GM23338 (cell line): ENCODE data around the gene COPS7B. TPM values are rescaled to one million over a fixed set of nuclear protein-coding genes. Genes with fewer than 3 reads are reported as not detected.

ENCODE experiments used
- ATAC-seq: fragments of 200-7000 bp; cut with Tn5 transposase; 3 replicates; pipeline ENCODE4 v1.9.1; 2020
- DNase-seq: peaks from one replicate; pipeline ENCODE4 v3.0.0-alpha.2; 2015; ENCODE audit warnings: low spot score
- H2AFZ ChIP-seq: fragments of 200-600 bp; sonication (generic); 2 replicates; pipeline ENCODE4 v1.8.0; 2016; ENCODE audit warnings: antibody characterized with exemption, mild to moderate bottlenecking, moderate library complexity
- H3F3A ChIP-seq: fragments of 200-600 bp; sonication (generic); replicated peaks from 2 replicates; pipeline ENCODE4 v1.8.0; 2017; ENCODE audit warnings: antibody characterized with exemption, mixed run types, low read depth
- H3K27ac ChIP-seq: fragments of 200-600 bp; sonication (generic); 2 replicates; pipeline ENCODE4 v1.6.1; 2016; ENCODE audit warnings: low read depth
- H3K27me3 ChIP-seq: fragments of 200-600 bp; sonication (generic); 2 replicates; pipeline ENCODE4 v1.8.0; 2016; ENCODE audit warnings: mild to moderate bottlenecking, mixed run types, moderate library complexity; ENCODE audit not compliant: insufficient read depth
- H3K36me3 ChIP-seq: fragments of 200-600 bp; sonication (generic); 2 replicates; pipeline ENCODE4 v1.8.0; 2016; ENCODE audit warnings: mild to moderate bottlenecking; ENCODE audit not compliant: insufficient read depth
- H3K4me1 ChIP-seq: fragments of 200-600 bp; sonication (generic); 2 replicates; pipeline ENCODE4 v1.8.0; 2016; ENCODE audit warnings: mild to moderate bottlenecking, moderate library complexity; ENCODE audit not compliant: insufficient read depth
- H3K4me2 ChIP-seq: fragments of 200-600 bp; sonication (generic); 2 replicates; pipeline ENCODE4 v1.7.1; 2017; ENCODE audit warnings: mixed run types
- H3K4me3 ChIP-seq: fragments of 200-600 bp; sonication (generic); 2 replicates; pipeline ENCODE4 v1.6.1; 2016; ENCODE audit warnings: mixed run types
- H3K79me2 ChIP-seq: fragments of 200-600 bp; sonication (generic); replicated peaks from 2 replicates; pipeline ENCODE4 v1.8.0; 2017; ENCODE audit warnings: mild to moderate bottlenecking; ENCODE audit not compliant: insufficient read depth
- H3K9me2 ChIP-seq: fragments of 200-600 bp; sonication (generic); 2 replicates; pipeline ENCODE4 v1.8.0; 2017; ENCODE audit not compliant: insufficient read depth
- H4K20me1 ChIP-seq: fragments of 200-600 bp; sonication (generic); replicated peaks from 2 replicates; pipeline ENCODE4 v1.8.0; 2017; ENCODE audit warnings: mild to moderate bottlenecking; ENCODE audit not compliant: insufficient read depth
- H3K27ac Mint-ChIP-seq: 2 replicates; pipeline ENCODE4 v1.8.0; 2020; ENCODE audit warnings: inconsistent platforms, mild to moderate bottlenecking, moderate library complexity, mixed read lengths
- H3K27me3 Mint-ChIP-seq: 3 replicates; pipeline ENCODE4 v1.8.0; 2022; ENCODE audit warnings: low read depth, mild to moderate bottlenecking, moderate library complexity, mixed read lengths, inconsistent platforms; ENCODE audit not compliant: insufficient read depth, poor library complexity
- H3K36me3 Mint-ChIP-seq: 3 replicates; pipeline ENCODE4 v1.8.0; 2021; ENCODE audit warnings: low read depth, mild to moderate bottlenecking, inconsistent platforms, moderate library complexity, mixed read lengths
- H3K4me1 Mint-ChIP-seq: 3 replicates; pipeline ENCODE4 v1.8.0; 2020; ENCODE audit warnings: mild to moderate bottlenecking, inconsistent platforms, mixed read lengths
- H3K4me3 Mint-ChIP-seq: 3 replicates; pipeline ENCODE4 v1.8.0; 2021; ENCODE audit warnings: moderate library complexity, mild to moderate bottlenecking, inconsistent platforms, mixed read lengths
- H3K9me3 Mint-ChIP-seq: 3 replicates; pipeline ENCODE4 v1.8.0; 2020; ENCODE audit warnings: moderate library complexity, mild to moderate bottlenecking, inconsistent platforms, mixed read lengths
- CREB1 ChIP-seq: fragments of 250-450 bp; sonication (Bioruptor Pico); IDR thresholded peaks from 2 replicates; pipeline ENCODE4 v1.5.0; 2020; ENCODE audit warnings: low read depth, mild to moderate bottlenecking, moderate library complexity
- CTCF ChIP-seq, 2 experiments: fragments of 200-600 bp in 1 of 2; sonication (generic) in 1 of 2; conservative IDR thresholded peaks; 2 replicates each; pipeline versions ENCODE4 v1.5.1 to v1.6.1; 2016 to 2017; ENCODE audit warnings: antibody characterized with exemption in 2 of 2, low read depth in 2 of 2, mild to moderate bottlenecking in 2 of 2, moderate library complexity in 1 of 2
- ETS1 ChIP-seq: IDR thresholded peaks from 2 replicates; pipeline ENCODE4 v1.6.1; 2016; ENCODE audit warnings: antibody characterized with exemption
- EZH2 ChIP-seq: fragments of 200-600 bp; sonication (generic); IDR thresholded peaks from one replicate; pipeline ENCODE4 v1.8.0; 2017; ENCODE audit warnings: antibody characterized with exemption, mild to moderate bottlenecking, low read depth; ENCODE audit not compliant: unreplicated experiment
- EZH2phosphoT487 ChIP-seq: fragments of 200-600 bp; sonication (generic); IDR thresholded peaks from one replicate; pipeline ENCODE4 v1.8.1; 2018; ENCODE audit warnings: antibody characterized with exemption; ENCODE audit not compliant: unreplicated experiment
- JUNB ChIP-seq: IDR thresholded peaks from one replicate; pipeline ENCODE4 v1.6.1; 2016; ENCODE audit warnings: antibody characterized with exemption; ENCODE audit not compliant: unreplicated experiment
- NANOG ChIP-seq: IDR thresholded peaks from 2 replicates; pipeline ENCODE4 v1.6.1; 2016; ENCODE audit warnings: antibody characterized with exemption, borderline replicate concordance
- POLR2AphosphoS5 ChIP-seq: IDR thresholded peaks from 2 replicates; pipeline ENCODE4 v1.6.1; 2016; ENCODE audit warnings: antibody characterized with exemption, low read depth
- REST ChIP-seq: IDR thresholded peaks from one replicate; pipeline ENCODE4 v1.6.1; 2018; ENCODE audit warnings: antibody characterized with exemption; ENCODE audit not compliant: unreplicated experiment
- STAT1 ChIP-seq: IDR thresholded peaks from one replicate; pipeline ENCODE4 v1.6.1; 2016; ENCODE audit warnings: antibody characterized with exemption; ENCODE audit not compliant: unreplicated experiment
- ZNF114 ChIP-seq: fragments of 250-450 bp; sonication (Bioruptor Pico); IDR thresholded peaks from 2 replicates; pipeline ENCODE4 v1.5.0; 2020; ENCODE audit warnings: mild to moderate bottlenecking, moderate library complexity
- ZNF331 ChIP-seq: fragments of 250-450 bp; sonication (Bioruptor Pico); IDR thresholded peaks from 2 replicates; pipeline ENCODE4 v1.5.0; 2020; ENCODE audit warnings: low read depth, mild to moderate bottlenecking, moderate library complexity
- ZNF462 ChIP-seq: fragments of 250-450 bp; sonication (Bioruptor Pico); IDR thresholded peaks from 2 replicates; pipeline ENCODE4 v1.5.0; 2020; ENCODE audit warnings: mild to moderate bottlenecking, moderate library complexity
- polyA plus RNA-seq: library from polyadenylated mRNA; unstranded; fragments of >200 nt; fragmentation: Nextera tagmentation; extraction: Ambion mirVana; gene quantifications from 2 replicates; pipeline ENCODE4 v1.2.1, GENCODE V29; 2016
- total RNA-seq: library from RNA; depleted of rRNA; stranded (reverse); fragments of >200 nt; shearing (Covaris generic); gene quantifications from 2 replicates; pipeline ENCODE4 v1.2.3, GENCODE V29; 2014

COPS7B gene
- total and polyA plus RNA-seq, 2 experiments from 2014 or later: 40.9 to 63.7 TPM

GRCh38 chr2:231821908-231822307 is 35.7 kb downstream of the COPS7B start:
- no peaks in the 10 kb centered on the region for H3K79me2 ChIP-seq
- no peak overlapping the region for H3K4me2 ChIP-seq
- DNase-seq (no peak), ATAC-seq (no peak)
- no peak overlapping the region for H3K4me3 ChIP-seq
- H3K36me3 Mint-ChIP-seq: no peaks in the 10 kb centered on the region
- H3F3A ChIP-seq: no peaks in the 10 kb centered on the region
- H3K4me1 ChIP-seq: no peaks in the 10 kb centered on the region
- H3K27me3 Mint-ChIP-seq: peaks cover 2% of the 10 kb centered on the region
- no peaks in the 10 kb centered on the region for H3K36me3 ChIP-seq
- no peak overlapping the region for H2AFZ ChIP-seq
- no peaks in the 10 kb centered on the region for H3K4me1 Mint-ChIP-seq
- H3K4me3 Mint-ChIP-seq: no peak overlapping the region
- H3K27ac ChIP-seq: no peak overlapping the region
- no peaks in the 10 kb centered on the region for H3K27me3 ChIP-seq
- TF ChIP-seq EZH2 (no peak), CTCF (conservative IDR thresholded peaks at IDR 0.05; ENCODE audit: low read depth in 2 of 2) (no peak), REST (no peak), NANOG (no peak), JUNB (no peak), ZNF462 (CRISPR knock-in tag) (no peak), CREB1 (no peak), STAT1 (no peak), ZNF331 (CRISPR knock-in tag) (no peak), ZNF114 (CRISPR knock-in tag) (no peak), EZH2phosphoT487 (no peak), ETS1 (no peak), POLR2AphosphoS5 (no peak)
- H3K27ac Mint-ChIP-seq: no peak overlapping the region
- no peaks in the 10 kb centered on the region for H4K20me1 ChIP-seq
- H3K9me3 Mint-ChIP-seq: peaks cover 15% of the 10 kb centered on the region
- no peaks in the 10 kb centered on the region for H3K9me2 ChIP-seq
